GM19239 (cell line): ENCODE measurements around the gene PPM1G.

Experiments
- DNase-seq: peaks from one replicate; pipeline ENCODE4 v3.0.0; 2011; ENCODE audit warnings: low spot score; ENCODE audit not compliant: insufficient read length
- FAIRE-seq: peaks from 2 replicates; lab custom pipeline; 2011; peaks lifted over from hg19 to GRCh38; lab: Jason Lieb, UNC

The PPM1G gene

GRCh38 chr2:27420996-27421395 is 11.6 kb upstream of the PPM1G start:
- no peak for FAIRE-seq
- DNase-seq, result no peak

- FAIRE-seq, result no peak
- no peak for DNase-seq
Measured at GRCh38 chr2:27416151-27416550, 6.8 kb upstream of the PPM1G start.

GRCh38 chr2:27412419-27413152 is 3.2 kb upstream of the PPM1G start:
- DNase-seq, result no peak
- no peak for FAIRE-seq

DNA sequence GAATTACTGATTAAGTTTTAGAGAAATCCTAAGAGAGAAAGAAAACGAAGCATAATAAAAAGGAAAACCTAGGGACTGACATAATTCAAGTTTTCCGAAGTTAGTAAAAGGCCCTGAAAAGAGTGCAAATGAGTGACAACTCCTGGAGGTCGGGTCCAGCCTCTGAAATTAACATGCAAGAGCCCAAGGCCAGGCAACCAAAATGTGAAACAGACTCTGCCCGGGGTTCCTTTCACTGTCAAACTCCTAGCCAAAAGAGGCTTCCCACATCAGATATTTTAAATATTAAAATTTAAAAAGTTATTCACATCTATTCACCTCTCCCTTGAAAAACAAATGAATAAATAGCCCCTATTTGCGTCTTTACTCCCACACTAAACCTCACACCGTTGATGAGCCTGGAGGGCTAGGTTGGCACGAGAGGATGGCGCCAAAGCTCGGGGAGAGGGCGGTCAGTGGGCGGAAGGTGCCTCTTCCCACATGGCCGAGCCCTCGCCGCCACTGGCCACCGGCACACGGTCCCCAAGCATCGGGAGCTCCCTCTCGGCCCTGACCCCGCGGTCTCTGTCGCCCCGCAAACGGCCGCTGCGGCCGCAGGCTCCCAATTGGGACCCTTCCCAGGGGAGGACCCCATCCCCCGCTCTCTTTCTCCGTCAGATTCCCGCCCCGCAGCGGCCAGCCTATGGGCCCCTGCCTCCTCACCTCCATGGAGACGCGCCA is 630 bp downstream of the PPM1G start:
- FAIRE-seq (no peak), DNase-seq (no peak)

DNA sequence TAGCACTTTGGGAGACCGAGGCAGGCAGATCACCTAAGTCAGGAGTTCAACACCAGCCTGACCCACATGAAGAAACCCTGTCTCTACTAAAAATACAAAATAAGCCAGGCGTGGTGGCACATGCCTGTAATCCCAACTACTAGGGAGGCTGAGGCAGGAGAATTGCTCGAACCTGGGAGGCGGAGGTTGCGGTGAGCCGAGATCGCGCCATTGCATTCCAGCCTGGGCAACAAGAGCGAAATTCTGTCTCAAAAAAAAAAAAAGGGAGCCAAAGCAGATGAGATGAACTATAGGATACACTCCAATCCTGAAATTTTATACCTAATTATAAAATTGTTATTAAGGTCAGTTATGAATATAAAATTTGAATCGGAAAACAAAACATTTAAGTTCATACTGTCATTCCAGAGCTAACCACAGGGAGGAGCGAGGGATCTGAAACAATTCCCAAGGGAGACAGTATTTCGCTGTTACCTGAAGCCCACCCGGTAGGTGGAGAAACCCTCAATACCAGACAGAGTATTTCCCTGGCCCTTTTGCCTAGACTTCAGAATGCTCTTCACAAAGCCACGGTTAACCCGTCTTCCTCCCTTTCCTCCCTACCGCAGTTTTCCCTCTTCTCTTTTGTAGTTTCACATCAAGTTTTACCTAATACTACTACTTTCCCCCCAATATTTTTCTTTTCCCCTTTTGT is 1.4 kb downstream of the PPM1G start:
- FAIRE-seq, result peak; percentile 67
- DNase-seq, result no peak

- DNase-seq (no peak), FAIRE-seq (no peak)
Measured at GRCh38 chr2:27400348-27401135, 8.8 kb downstream of the PPM1G start.

- FAIRE-seq (no peak), DNase-seq (no peak)
Measured at GRCh38 chr2:27398962-27399361, 10.4 kb downstream of the PPM1G start.

DNA sequence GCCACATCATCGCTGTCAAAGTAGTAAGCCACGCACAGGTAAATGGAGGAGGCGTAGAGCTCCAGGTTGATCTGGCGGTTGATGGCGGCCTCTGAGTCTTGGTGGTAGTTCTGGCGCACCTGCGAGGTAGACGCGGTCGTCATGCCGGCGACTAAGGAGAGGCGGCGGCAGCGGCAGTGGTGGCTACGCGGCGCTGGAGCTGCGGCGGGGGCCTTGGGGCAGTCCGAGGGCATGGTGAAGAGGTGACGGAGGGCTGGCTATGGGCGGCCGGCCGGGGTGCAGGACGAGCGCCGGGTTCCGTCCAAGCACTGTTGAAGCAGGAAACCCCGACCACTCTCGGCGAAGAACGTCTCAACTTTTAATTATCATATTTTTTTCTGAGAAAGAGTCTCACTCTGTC is 16.2 kb downstream of the PPM1G start:
- no peak for DNase-seq
- FAIRE-seq, result no peak

DNA sequence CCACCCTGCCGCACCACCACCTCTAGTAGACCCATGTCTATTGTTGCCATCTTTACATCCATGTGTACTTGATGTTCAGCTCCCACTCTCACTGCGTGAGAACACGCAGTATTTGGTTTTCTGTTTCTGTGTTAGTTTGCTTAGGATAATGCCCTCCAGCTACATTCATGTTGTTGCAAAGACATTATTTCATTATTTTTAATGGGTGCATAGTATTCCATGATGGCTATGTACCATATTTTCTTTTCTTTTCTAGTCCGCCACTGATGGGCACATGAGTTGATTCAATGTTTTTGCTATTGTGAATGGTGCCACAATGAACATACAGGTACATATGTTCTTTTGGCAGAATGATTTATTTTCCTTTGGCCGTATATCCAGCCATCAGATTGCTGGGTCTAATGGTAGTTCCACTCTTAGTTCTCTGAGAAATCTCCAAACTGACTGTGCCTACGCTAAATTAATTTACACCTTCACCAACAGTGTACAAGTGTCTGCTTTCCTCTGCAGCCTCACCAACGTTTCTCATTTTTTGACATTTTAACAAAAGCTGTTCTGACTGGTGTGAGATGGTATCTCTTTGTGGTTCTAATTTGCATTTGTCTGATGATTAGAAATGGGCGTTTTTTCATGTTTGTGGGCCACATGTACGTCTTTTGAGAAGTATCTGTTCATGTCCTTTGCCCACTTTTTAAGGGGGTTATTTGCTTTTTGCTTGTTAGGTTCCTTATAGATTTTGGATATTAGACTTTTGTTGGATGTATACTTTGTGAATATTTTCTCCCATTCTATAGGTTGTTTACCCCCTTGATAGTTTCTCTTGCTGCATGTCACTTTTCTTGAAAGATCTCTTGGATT is 18.3 kb downstream of the PPM1G start:
- DNase-seq (no peak), FAIRE-seq (no peak)

DNA sequence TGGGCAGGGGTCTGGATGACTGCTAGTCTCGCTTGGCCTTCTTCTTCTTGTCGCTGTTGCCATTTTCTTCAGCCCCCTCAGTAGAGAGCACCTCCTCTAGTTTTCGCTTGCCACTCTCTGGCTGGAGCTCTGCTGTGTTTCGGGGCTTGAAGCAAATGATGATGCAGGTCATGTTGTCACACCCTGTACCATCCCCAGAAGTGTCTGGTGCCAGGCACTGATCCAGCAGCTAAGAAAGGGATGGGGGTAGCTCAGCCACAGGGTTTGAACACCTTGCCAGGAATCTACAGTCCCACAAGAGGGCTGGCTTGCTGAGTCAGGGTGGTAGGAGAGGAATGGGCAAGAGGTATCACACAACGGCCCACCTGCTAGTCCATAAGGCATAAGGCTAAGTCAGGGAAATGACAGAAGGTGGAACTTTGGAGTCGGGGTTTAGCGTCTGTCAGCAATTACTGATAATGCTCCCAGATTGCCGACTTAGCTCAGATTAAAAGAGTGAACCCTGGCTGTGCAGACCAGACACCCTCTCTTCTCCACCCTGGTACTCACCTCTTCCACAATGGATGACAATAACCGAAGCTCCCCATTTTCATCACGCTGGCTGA is 27.7 kb downstream of the PPM1G start:
- DNase-seq, result no peak
- no peak for FAIRE-seq

GRCh38 chr2:27380626-27381545 is 28.5 kb downstream of the PPM1G start, which contains the start of gene ZNF513:
Gene ZNF513 (minus strand): TSS chr2:27380734. CDS start chr2:27380526, 208 bp downstream.
- FAIRE-seq (peak; percentile 96), DNase-seq (peak; percentile 95)

- no peak for DNase-seq
Measured at GRCh38 chr2:27379836-27380625, 29.4 kb downstream of the PPM1G start.

GRCh38 chr2:27379383-27379835 is 30.0 kb downstream of the PPM1G start:
- no peak for FAIRE-seq
- DNase-seq, result no peak

More at GRCh38 chr2:27379836-27380625, 29.4 kb downstream of the PPM1G start:
- peak; percentile 83 for FAIRE-seq

- no peak for FAIRE-seq
- no peak for DNase-seq
Measured at GRCh38 chr2:27378809-27379290, 30.5 kb downstream of the PPM1G start.

DNA sequence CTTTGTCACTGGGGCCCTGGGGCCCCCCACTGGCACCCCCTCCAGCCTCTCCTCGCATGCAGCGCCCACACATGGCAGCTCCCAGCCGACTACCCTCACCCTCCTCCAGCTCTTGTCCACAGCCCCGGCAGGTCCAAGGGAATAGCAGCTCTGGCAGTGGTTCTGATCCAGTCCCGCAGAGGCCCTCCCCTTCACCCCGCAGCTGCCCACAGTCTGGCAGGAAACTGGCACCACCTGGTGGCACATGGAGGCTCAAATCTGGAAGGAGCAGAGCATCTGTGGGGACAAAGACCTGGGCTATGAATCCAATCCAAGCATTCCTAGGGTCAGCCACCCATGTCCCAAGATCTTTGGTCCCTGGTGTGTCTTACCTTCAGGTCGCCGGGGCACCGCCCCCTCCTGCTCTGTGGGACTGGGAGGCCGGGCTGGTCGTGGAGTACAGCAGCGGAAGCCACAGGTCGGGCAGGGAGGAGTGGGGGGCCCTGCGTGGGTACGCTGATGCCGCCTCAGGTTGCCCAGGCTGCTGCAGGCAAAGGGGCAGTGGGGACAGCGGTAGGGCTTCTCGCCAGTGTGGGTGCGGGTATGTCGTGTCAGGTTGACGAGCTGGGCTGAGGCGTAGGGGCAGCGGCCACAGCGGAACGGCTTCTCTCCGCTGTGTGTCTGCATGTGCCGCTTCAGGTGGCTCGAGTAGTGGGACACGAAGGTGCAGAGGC is 31.1 kb downstream of the PPM1G start:
- FAIRE-seq (no peak), DNase-seq (no peak)

GRCh38 chr2:27377618-27378095 is 31.7 kb downstream of the PPM1G start:
- no peak for DNase-seq
- no peak for FAIRE-seq
